GM12878 (cell line): ENCODE results near the gene SMIM38. TPM values are rescaled to one million over a fixed set of nuclear protein-coding genes. Genes with fewer than 3 reads are reported as not detected.
A peak's percentile ranks its signal among the peaks of the same experiment; 100 is the strongest.

ENCODE experiments used
- BMI1 ChIP-seq: fragments of 450-650 bp; IDR thresholded peaks from 2 replicates; pipeline ENCODE4 v1.6.1; 2016; ENCODE audit warnings: mild to moderate bottlenecking, moderate library complexity, borderline replicate concordance
- CREB1 ChIP-seq: IDR thresholded peaks from 2 replicates; pipeline ENCODE4 v1.6.1; 2012; ENCODE audit warnings: low read depth, mild to moderate bottlenecking, inconsistent platforms
- E2F8 ChIP-seq: fragments of 450-650 bp; IDR thresholded peaks from 2 replicates; pipeline ENCODE4 v1.6.1; 2018; ENCODE audit warnings: mild to moderate bottlenecking, low read depth, moderate library complexity; ENCODE audit not compliant: partially characterized antibody
- IRF4 ChIP-seq: IDR thresholded peaks from 2 replicates; pipeline ENCODE4 v1.6.1; 2011; ENCODE audit warnings: low read depth, low read length
- JUNB ChIP-seq: IDR thresholded peaks from 2 replicates; pipeline ENCODE4 v1.6.1; 2016; ENCODE audit warnings: antibody characterized with exemption, mild to moderate bottlenecking
- KLF5 ChIP-seq: fragments of 450-650 bp; IDR thresholded peaks from 2 replicates; pipeline ENCODE4 v1.6.1; 2014; ENCODE audit warnings: mild to moderate bottlenecking; ENCODE audit not compliant: partially characterized antibody
- MEF2A ChIP-seq: IDR thresholded peaks from 2 replicates; pipeline ENCODE4 v1.6.1; 2011; ENCODE audit warnings: low read depth, mild to moderate bottlenecking, low read length, moderate library complexity; ENCODE audit not compliant: insufficient read depth
- NFIC ChIP-seq: IDR thresholded peaks from 2 replicates; pipeline ENCODE4 v1.6.1; 2012; ENCODE audit warnings: low read depth, mild to moderate bottlenecking, inconsistent platforms, low read length, moderate library complexity
- NR2C2 ChIP-seq: IDR thresholded peaks from 2 replicates; pipeline ENCODE4 v1.6.1; 2011; ENCODE audit warnings: borderline replicate concordance, low read depth; ENCODE audit not compliant: control insufficient read depth, insufficient read length
- RBBP5 ChIP-seq: fragments of 200-600 bp; sonication (generic); conservative IDR thresholded peaks from 2 replicates; pipeline ENCODE4 v1.6.1; 2016
- RUNX3 ChIP-seq: IDR thresholded peaks from 2 replicates; pipeline ENCODE4 v1.6.1; 2012; ENCODE audit warnings: low read length, inconsistent platforms
- SREBF2 ChIP-seq: IDR thresholded peaks from 2 replicates; pipeline ENCODE4 v1.6.1; 2012; ENCODE audit warnings: mild to moderate bottlenecking, low read length
- TAF1 ChIP-seq: IDR thresholded peaks from 2 replicates; pipeline ENCODE4 v1.6.1; 2011; ENCODE audit warnings: mild to moderate bottlenecking, low read depth, low read length, borderline replicate concordance
- TCF12 ChIP-seq: IDR thresholded peaks from 2 replicates; pipeline ENCODE4 v1.6.1; 2011; ENCODE audit warnings: low read depth, mild to moderate bottlenecking, low read length
- YY1 ChIP-seq: IDR thresholded peaks from 2 replicates; pipeline ENCODE4 v1.6.1; 2011; ENCODE audit warnings: low read depth, mild to moderate bottlenecking, low read length
- ZBTB4 ChIP-seq: fragments of 450-650 bp; formaldehyde crosslinking; IDR thresholded peaks from 2 replicates; pipeline ENCODE4 v1.4.0; 2022; ENCODE audit warnings: mild to moderate bottlenecking, moderate library complexity
- ZNF24 ChIP-seq: fragments of 450-650 bp; IDR thresholded peaks from 2 replicates; pipeline ENCODE4 v1.6.1; 2017; ENCODE audit warnings: antibody characterized with exemption, mild to moderate bottlenecking
- polyA plus RNA-seq, 11 experiments: library from polyadenylated mRNA; depleted of rRNA in 4 of 11; unstranded in 6 of 11; stranded (reverse) in 5 of 11; fragments of >200 nt; fragmentation: Nextera tagmentation in 4 of 11; fragmentation: Illumina TruSeq in 1 of 11; extraction: Ambion mirVana in 4 of 11; extraction: Trizol in 1 of 11; gene quantifications; 1 replicate in 1 of 11; 2 replicates in 10 of 11; pipeline versions ENCODE4 v1.2.1 to v1.2.3, GENCODE V29; 2011 to 2016; ENCODE audit warnings: inconsistent platforms in 2 of 11, missing spikeins in 2 of 11, low read depth in 1 of 11
- total RNA-seq, 4 experiments: library from RNA; depleted of rRNA in 3 of 4; stranded (reverse); fragments of >200 nt in 3 of 4; fragmentation: Illumina TruSeq in 1 of 4; extraction: Trizol in 1 of 4; gene quantifications; 2 replicates each; pipeline versions ENCODE4 v1.2.1 to v1.2.3, GENCODE V29; 2013 to 2021
- TF ChIP-seq, protein P1 (sequence below): fragments of 150-350 bp; IDR thresholded peaks from 2 replicates; pipeline ENCODE4 v1.6.1; 2014; ENCODE audit warnings: mild to moderate bottlenecking, low read depth, low read length

Gene SMIM38
- total and polyA plus RNA-seq, 10 of the 15 experiments (the other 5 are each of a cell fraction or from before 2014, with no cell fraction given) = 0.15 to 5.0 (median 2.1) TPM; not detected in 1

GRCh38 chr11:69155302-69156234 lies at the start of gene SMIM38 (continued):
- TF ChIP-seq MEF2A (no peak), NR2C2 (no peak), YY1 (peak; percentile 1; the same call in 1 of the 2 replicates), CREB1 (peak; percentile 71), TCF12 (peak; percentile 91), KLF5 (no peak), ZBTB4 (CRISPR knock-in tag) (peak; percentile 16; the same call in 1 of the 2 replicates), RUNX3 (peak; percentile 54), NFIC (no peak; the same call in 1 of the 2 replicates), RBBP5 (no peak), SREBF2 (no peak), ZNF24 (no peak), IRF4 (0 out of 2 replicates have a peak, but pooled peaks have one; percentile 1), BMI1 (no peak; the same call in 1 of the 2 replicates), E2F8 (no peak), TAF1 (no peak), JUNB (peak; percentile 35; the same call in 1 of the 2 replicates)
- TF ChIP-seq, protein P1, sequence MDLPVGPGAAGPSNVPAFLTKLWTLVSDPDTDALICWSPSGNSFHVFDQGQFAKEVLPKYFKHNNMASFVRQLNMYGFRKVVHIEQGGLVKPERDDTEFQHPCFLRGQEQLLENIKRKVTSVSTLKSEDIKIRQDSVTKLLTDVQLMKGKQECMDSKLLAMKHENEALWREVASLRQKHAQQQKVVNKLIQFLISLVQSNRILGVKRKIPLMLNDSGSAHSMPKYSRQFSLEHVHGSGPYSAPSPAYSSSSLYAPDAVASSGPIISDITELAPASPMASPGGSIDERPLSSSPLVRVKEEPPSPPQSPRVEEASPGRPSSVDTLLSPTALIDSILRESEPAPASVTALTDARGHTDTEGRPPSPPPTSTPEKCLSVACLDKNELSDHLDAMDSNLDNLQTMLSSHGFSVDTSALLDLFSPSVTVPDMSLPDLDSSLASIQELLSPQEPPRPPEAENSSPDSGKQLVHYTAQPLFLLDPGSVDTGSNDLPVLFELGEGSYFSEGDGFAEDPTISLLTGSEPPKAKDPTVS = no peak
